ENCODE results near the gene FGFBP1. TPM values are rescaled to one million over a fixed set of nuclear protein-coding genes. Genes with fewer than 3 reads are reported as not detected.
A peak's percentile ranks its signal among the peaks of the same experiment; 100 is the strongest.
"Not testable (repeated sequence)": the region's sequence is repeated elsewhere in the genome, so short reads cannot be mapped to it uniquely, and the experiment has no call there.

FGFBP1 gene
- total and polyA plus RNA-seq, 2 experiments from 2014 or later = not detected

- TF ChIP-seq, protein P1, sequence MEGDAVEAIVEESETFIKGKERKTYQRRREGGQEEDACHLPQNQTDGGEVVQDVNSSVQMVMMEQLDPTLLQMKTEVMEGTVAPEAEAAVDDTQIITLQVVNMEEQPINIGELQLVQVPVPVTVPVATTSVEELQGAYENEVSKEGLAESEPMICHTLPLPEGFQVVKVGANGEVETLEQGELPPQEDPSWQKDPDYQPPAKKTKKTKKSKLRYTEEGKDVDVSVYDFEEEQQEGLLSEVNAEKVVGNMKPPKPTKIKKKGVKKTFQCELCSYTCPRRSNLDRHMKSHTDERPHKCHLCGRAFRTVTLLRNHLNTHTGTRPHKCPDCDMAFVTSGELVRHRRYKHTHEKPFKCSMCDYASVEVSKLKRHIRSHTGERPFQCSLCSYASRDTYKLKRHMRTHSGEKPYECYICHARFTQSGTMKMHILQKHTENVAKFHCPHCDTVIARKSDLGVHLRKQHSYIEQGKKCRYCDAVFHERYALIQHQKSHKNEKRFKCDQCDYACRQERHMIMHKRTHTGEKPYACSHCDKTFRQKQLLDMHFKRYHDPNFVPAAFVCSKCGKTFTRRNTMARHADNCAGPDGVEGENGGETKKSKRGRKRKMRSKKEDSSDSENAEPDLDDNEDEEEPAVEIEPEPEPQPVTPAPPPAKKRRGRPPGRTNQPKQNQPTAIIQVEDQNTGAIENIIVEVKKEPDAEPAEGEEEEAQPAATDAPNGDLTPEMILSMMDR (IDR thresholded peaks at IDR 0.05; ENCODE audit: low read depth, low read length) = no peak
- H3K4me1 ChIP-seq (ENCODE audit: low read depth) = no peaks in the 10 kb centered on the region
- H3K36me3 ChIP-seq = no peaks in the 10 kb centered on the region
- no peaks in the 10 kb centered on the region for H3K27me3 ChIP-seq
- no peak overlapping the region for H3K4me3 ChIP-seq
- H3K9me3 ChIP-seq (ENCODE audit: low read depth) = no peaks in the 10 kb centered on the region
- DNase-seq (ENCODE audit: low read depth in 1 of 2, low spot score in 1 of 2) = no peak
- no peak overlapping the region for H3K27ac ChIP-seq
These were observed 21.2 kb downstream of the FGFBP1 start for GRCh38 chr4:15917297-15917696.

GRCh38 chr4:15916358-15916757, 22.2 kb downstream of the FGFBP1 start:
- not testable (repeated sequence) for H3K9me3 ChIP-seq (ENCODE audit: low read depth); H3K4me3 ChIP-seq; H3K27ac ChIP-seq; H3K4me1 ChIP-seq (ENCODE audit: low read depth); H3K36me3 ChIP-seq; DNase-seq (ENCODE audit: low read depth in 1 of 2, low spot score in 1 of 2); H3K27me3 ChIP-seq

DNA sequence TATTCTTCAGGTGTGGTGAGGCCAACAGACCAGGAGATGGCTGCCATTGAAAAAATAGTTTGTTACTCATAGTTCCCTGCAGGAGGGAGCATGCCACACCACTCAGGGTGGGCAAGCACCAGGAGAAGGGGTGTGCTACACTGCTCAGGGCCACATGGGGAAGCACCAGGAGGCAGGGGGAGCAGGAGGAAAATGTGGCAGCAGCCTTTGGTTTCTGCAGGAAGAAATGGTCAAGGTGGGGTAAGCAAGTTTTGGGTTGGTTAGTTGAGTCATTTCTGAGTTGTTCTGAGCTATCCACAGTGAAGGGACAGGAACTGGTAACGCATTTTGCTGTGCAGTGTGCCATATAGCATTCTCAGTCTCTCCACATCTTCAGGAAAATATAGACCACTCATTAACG, 23.8 kb downstream of the FGFBP1 start:
- Histone ChIP-seq H3K4me3 (no peak overlapping the region), H3K4me1 (ENCODE audit: low read depth) (no peaks in the 10 kb centered on the region), H3K9me3 (ENCODE audit: low read depth) (no peaks in the 10 kb centered on the region), H3K36me3 (no peaks in the 10 kb centered on the region), H3K27me3 (no peaks in the 10 kb centered on the region), H3K27ac (no peak overlapping the region)
- TF ChIP-seq, protein P1 (IDR thresholded peaks at IDR 0.05; ENCODE audit: low read depth, low read length) = no peak
- DNase-seq (ENCODE audit: low read depth in 1 of 2, low spot score in 1 of 2) = no peak

DNA sequence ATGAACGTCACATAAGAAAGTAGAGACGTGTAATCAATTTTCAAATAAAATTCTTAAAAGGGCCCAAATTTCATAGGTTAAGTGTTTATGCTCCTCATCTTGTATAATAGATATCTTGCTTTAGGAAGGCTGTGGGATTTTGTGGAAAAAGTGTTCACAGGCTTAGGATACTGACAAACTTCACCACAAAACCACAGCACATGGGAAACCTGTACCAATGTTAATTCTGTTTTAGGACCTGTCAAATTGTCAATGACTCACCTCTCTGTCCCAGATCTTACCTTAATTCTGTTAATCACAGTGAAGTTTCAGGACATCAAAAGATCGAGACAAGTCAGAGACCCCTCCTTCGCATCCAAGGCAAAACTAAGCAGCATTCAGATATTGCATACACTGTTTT, 24.2 kb downstream of the FGFBP1 start:
- Histone ChIP-seq H3K36me3 (no peaks in the 10 kb centered on the region), H3K9me3 (ENCODE audit: low read depth) (no peaks in the 10 kb centered on the region), H3K27ac (no peak overlapping the region), H3K4me3 (no peak overlapping the region), H3K4me1 (ENCODE audit: low read depth) (no peaks in the 10 kb centered on the region), H3K27me3 (no peaks in the 10 kb centered on the region)
- TF ChIP-seq, protein P1 (IDR thresholded peaks at IDR 0.05; ENCODE audit: low read depth, low read length) = no peak
- no peak for DNase-seq (ENCODE audit: low read depth in 1 of 2, low spot score in 1 of 2)

GRCh38 chr4:15913631-15913970, 24.9 kb downstream of the FGFBP1 start:
- peak in 1 of 2 donors; percentile 95 for DNase-seq (ENCODE audit: low read depth in 1 of 2, low spot score in 1 of 2)
- Histone ChIP-seq H3K4me1 (ENCODE audit: low read depth) (no peaks in the 10 kb centered on the region), H3K4me3 (no peak overlapping the region), H3K27me3 (no peaks in the 10 kb centered on the region), H3K9me3 (ENCODE audit: low read depth) (no peaks in the 10 kb centered on the region), H3K27ac (no peak overlapping the region), H3K36me3 (no peaks in the 10 kb centered on the region)
- TF ChIP-seq, protein P1 (IDR thresholded peaks at IDR 0.05; ENCODE audit: low read depth, low read length) = no peak

GRCh38 chr4:15912961-15913630, 25.4 kb downstream of the FGFBP1 start:
- Histone ChIP-seq H3K9me3 (ENCODE audit: low read depth) (no peaks in the 10 kb centered on the region), H3K27me3 (no peaks in the 10 kb centered on the region), H3K36me3 (no peaks in the 10 kb centered on the region), H3K4me1 (ENCODE audit: low read depth) (no peaks in the 10 kb centered on the region), H3K4me3 (no peak overlapping the region), H3K27ac (no peak overlapping the region)
- DNase-seq (ENCODE audit: low read depth in 1 of 2, low spot score in 1 of 2) = peak in 1 of 2 donors; percentile 65
- TF ChIP-seq, protein P1 (IDR thresholded peaks at IDR 0.05; ENCODE audit: low read depth, low read length) = no peak
